ENCODE data around the gene CRIP2.
A peak's percentile ranks its signal among the peaks of the same experiment; 100 is the strongest.

Gene CRIP2

GRCh38 chr14:105477660-105478397 lies 3.2 kb downstream of the CRIP2 start:
- no peak for DNase-seq

- DNase-seq: no peak
These were observed 4.0 kb downstream of the CRIP2 start for GRCh38 chr14:105478398-105479251.

GRCh38 chr14:105479431-105480158 lies 5.0 kb downstream of the CRIP2 start:
- DNase-seq: no peak

DNA sequence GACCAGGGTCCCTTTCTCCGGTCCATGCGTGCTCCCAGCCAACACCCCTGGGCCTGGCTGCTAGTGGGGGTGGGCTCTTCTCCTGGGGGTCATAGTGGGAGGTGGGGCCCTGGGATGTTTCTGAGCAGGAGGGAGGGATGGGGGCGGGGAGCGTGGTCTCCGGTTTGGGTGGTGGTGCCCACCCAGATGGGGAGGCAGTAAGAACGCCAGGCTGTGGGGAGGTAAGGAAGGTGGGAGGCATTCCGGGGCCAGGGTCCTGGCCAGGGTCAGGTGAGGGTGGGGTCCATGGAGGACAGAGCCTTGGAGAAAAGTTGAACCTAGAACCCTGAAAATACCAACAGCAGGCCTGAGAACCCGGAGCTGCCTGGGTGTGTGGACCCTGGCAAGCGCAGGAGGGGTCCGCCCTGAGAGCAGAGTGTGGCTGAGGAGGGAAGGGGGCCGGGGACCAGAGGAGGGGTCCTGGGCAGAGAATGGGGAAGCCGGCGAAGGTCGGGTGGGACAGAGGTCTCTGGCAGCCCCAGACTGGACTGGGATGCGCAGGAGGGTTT lies 5.7 kb downstream of the CRIP2 start:
- no peak for DNase-seq

DNA sequence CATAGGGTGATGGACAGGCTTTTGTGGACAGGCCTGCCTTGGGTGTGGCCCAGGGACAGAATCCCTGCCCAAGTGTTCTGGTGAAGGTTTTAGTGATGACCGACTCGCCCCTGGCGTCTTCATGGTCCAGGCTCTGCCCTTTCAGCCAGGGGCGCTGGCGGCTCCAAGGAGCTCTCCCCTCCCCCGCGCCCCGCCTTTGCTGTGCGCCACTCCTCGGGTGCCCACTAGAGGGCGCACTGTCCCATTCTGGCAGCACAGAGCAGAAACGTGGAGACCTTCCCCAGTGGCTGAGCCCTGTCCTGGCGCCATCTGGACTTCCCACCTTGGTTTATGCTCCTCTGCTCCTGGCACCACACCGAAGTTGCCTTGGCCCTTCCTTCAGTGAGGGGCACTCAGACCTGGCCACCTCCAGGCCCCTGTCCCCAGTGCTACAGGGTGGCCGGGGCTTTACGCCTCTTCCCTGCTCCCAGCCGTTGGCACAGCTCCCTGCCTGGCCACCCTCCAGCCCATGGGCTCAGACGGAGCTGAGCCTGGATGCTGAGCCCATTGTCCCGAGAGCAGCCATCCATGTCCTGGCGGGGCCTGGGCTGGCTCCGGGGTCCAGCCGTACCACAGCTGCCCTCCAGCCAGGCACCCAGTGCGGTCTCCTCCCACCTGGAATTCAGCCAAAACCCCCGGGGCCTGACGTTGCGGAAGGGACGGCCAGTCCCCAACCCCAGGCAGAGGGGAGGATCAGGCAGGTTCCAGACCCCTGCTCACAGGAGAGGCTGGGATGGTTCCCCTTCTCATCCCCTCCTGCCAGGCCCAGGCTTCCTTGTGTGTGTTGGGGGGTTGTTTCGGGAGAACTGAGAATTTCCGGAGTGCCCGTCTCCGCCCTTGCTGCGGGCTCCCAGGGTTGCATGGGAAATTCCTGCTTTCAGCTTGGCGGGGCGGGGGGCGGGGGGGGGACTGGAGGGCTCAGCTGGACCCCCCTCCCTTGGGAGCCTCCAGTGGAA lies 6.5 kb downstream of the CRIP2 start:
- peak; percentile 81 for DNase-seq

DNA sequence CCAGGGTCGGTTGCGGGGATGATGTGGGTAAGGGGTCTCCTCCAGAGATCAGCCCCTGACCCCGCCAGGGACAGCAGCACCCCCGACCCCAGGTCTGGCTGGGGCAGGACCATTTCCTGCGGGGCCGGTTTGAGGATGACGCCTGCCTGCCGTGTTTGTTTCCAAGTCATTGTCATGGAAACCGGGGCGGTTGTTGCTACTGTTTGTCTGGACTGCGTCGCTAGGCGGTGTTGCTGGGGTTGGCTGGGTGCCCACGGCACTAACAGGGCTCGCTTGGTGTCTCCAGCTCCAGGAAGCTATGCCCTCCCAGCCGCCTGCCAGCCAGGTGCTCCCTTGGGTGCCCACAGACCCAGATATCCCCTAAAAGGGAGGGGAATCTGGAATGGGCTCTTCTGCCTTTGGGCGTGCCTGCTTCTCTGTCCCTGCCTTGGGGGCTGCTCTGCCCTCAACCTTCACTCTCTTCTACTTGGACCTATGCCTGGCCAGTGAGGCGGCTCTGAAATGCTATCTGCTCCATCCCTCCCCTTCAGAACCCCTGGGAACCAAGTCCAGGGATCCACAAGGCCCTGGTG lies 7.4 kb downstream of the CRIP2 start:
- DNase-seq: peak; percentile 95

DNA sequence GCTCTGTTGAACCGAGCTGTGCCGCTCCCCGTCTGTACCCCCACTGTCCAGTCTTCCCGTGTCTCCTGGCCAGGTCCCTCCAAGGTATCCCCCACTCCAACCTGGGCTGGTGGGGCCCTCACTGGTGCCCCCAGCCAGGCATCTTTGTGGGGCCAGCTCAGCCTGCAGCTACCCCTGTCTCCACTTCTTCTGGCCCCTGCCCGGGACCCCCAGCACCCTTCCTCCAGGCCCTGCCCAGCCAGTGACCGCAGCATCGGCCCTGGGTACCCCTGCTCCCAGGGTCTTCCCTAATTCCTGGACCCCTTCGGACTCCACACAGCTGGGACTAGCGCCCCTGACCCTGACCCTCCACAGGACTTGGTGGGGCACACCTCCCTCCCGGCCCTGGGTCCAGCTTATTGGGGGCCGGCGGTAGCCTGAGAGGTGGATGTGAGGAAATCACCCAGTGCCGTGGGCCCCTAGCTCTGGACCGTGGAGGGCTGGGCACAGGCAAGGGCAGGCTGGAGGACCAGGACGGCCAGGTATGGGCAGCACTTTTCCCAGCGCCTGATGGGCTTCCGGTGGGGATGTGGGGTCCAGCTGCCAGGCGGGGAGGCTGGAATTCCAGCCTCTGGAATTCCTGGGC lies 8.0 kb downstream of the CRIP2 start:
- no peak for DNase-seq

DNA sequence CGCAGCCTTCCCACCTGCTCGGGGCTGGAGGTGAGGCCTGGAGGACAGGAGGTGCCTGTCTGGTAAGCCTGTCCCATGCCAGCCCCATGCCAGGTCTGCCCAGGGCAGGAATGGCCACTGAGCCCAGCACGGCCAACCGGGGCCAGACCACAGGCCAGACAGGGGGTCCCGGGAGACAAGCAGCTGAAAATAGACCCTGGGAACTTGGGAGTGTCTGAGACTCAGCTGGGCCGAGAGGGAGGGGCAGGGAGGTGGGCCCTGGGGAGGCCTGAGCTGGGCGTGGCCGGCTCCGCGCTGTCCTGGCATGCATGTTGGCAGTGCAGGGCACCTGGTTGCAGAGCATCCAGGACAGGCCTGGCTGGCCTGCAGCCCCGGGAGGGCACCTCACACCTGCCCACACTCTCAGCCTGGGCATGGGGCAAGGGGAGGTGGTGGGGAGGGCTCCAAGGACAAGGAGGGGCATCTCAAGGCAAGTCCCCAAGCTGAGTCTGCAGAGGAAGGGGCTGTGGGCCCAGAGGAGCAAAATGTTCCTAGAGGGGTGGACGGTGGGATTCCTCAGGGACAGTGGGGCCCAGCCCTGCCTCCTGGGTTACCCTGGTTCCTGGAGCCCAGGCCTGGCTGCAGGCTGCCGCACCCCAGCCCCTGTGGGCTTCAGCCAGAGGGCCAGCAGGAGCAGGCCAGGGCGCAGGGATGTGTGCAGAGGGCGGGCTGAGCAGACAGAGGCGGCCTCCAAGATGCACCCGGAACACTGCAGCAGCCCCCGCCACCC lies 8.9 kb downstream of the CRIP2 start:
- DNase-seq: no peak

DNA sequence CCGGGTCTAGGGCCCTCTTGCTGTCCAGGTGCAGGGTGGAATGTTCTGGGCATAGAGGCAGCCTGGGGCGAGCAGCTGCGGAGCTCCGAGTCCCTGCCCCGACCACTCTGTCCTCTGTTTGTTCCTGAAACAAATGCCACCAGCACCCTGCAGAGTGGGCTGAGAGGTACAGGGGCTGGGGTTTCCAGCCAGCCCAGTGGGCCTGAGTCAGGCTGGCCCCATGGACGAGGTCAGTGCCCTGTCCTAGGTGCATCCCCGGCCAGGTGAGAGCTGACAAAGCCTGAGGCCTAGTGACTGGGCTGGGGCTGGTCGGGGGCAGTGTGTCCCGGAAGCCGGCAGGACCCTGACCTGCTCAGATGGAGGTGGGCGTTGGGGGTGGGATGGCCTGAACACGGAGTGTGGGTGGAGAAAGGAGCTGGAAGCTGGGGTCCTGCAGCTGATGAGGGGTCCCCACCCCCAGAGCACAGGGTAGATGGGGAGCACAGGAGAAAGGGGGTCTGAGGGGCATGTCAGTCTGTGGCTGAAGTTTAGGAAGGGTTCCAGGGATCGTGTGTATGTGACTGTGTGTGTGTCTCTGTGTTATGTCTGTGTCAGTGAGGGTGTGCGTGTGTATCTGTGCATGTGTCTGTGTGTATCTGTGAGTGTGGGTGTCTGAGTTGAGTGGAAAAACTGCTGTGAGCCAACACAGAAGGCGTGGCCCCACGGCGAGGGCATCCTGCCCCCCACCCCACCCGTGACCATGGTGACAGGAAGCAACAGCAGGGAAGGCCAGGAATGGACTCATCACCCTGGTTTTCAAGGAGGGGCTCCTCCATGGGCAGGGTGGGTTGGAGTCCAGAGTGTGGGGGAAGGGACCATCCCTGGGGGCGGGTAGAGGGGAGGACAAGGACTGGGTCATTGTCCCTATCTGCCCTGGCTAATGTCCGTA lies 9.7 kb downstream of the CRIP2 start:
- DNase-seq: no peak

DNA sequence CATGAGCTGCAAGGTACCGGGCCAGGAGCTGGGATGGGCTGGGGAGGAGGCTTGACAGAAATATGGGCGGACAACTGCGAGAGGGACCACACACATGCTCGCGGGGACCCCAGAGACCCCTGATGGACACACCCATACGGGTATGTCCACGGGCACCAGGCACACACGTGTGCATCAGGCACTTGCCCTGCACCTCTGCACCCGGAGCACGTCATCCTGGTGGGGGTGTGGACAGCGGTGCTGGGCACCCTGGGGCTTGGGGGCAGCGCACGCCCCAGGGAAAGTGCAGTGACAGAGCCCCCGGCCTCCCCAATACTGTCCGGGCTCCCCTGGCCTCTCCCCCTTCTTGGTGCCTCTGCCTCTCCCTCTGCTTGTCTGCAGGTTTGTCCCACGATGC lies 10.4 kb downstream of the CRIP2 start:
- DNase-seq: no peak

- no peak for DNase-seq
These were observed 11.1 kb downstream of the CRIP2 start for GRCh38 chr14:105485739-105486162.

DNA sequence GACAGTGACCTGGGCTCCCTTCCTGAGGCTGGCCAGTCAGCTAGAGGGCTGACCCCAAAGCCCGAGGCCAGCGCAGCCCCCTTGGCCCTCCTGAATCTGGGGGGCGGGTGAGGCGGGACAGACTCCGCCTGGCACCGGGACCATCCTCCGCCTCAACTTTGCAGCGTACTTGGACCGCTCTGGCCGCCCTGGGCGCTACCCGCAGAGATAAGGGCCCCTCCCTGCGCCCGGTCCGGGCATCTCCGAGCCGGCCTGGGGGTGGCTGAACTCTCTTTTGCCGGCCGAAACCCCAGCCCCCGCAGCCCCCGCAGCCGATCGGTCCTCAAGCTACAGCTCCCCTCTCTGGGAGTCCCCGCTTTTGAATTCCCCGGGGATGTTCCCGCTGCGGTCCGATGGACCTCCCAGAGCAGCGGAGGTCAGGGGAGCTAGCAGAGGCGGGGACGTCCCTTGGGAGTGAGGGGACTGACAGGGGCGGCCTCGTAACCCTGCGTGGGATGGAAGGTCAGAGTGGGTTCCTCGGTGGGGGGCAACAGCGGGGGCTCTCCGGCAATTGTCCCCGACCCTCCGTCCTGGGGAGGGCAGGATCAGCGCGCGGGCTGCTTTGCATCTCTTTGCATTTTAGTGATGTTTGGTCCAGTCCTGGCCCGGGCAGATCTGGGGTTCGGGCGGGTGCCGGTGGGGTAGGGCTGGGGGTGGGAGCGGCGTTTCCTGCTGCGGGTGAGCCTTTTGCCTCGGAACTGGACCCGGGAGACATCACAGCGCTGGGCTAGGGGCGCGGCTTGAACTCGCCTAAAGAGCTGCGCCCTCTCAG lies 11.7 kb downstream of the CRIP2 start, which contains the start of gene CRIP1:
Gene CRIP1 (plus strand): TSS at position 724 of the 811 bp plus-strand sequence. CDS start 374 bp downstream, outside the sequence.
- DNase-seq: no peak

DNA sequence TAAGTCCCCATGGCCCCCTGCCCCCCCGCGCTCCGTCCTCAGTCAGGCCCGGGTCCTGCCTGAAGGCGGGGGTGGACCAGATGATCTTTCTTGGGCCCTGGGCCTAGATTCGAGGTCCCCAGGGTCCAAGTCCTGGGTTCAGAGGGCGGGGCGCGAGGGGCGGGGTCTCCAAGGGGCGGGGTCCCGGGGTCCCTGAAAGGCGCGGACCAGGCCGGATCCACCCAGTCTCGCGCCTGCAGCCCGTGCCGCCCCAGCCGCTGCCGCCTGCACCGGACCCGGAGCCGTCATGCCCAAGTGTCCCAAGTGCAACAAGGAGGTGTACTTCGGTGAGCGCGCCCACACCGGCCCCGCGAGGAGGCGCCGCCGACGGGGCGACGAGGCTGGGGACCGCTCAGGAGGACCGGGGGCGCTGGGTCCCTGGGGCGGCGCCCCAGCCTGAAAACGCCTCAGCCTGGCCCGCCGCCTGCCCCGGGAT lies 12.4 kb downstream of the CRIP2 start:
- no peak for DNase-seq

GRCh38 chr14:105487449-105487985 lies 12.9 kb downstream of the CRIP2 start:
- DNase-seq: no peak

- no peak for DNase-seq
These were observed 13.6 kb downstream of the CRIP2 start for GRCh38 chr14:105487986-105488777.

GRCh38 chr14:105488781-105489541 lies 14.3 kb downstream of the CRIP2 start:
- DNase-seq: no peak

All from fibroblast of upper back skin (primary cell).